DOHH2 (cell line): ENCODE data around the gene KIF6.

Source experiments
- H3F3A ChIP-seq: fragments of 200-600 bp; sonication (generic), shearing (Covaris generic); 2 replicates; pipeline ENCODE4 v1.6.0; 2016; ENCODE audit warnings: antibody characterized with exemption, mild to moderate bottlenecking; ENCODE audit not compliant: control insufficient read depth, insufficient read depth
- H3K27ac ChIP-seq: fragments of 200-600 bp; sonication (generic); 2 replicates; pipeline ENCODE4 v1.5.1; 2014; ENCODE audit warnings: low read depth, mild to moderate bottlenecking, low read length, moderate library complexity
- H3K27me3 ChIP-seq: fragments of 200-600 bp; sonication (generic); 2 replicates; pipeline ENCODE4 v1.6.1; 2014; ENCODE audit warnings: mild to moderate bottlenecking, low read length, mixed read lengths; ENCODE audit not compliant: control insufficient read depth
- H3K36me3 ChIP-seq: fragments of 200-600 bp; sonication (generic); 2 replicates; pipeline ENCODE4 v1.6.1; 2014; ENCODE audit warnings: mild to moderate bottlenecking, low read length, moderate library complexity, mixed read lengths; ENCODE audit not compliant: control insufficient read depth
- H3K4me1 ChIP-seq: fragments of 200-600 bp; sonication (generic); 2 replicates; pipeline ENCODE4 v1.6.1; 2014; ENCODE audit warnings: mild to moderate bottlenecking, low read length, mixed read lengths; ENCODE audit not compliant: control insufficient read depth
- H3K4me2 ChIP-seq: fragments of 200-600 bp; sonication (generic); 2 replicates; pipeline ENCODE4 v1.6.0; 2014; ENCODE audit warnings: mild to moderate bottlenecking, low read length, moderate library complexity
- H3K4me3 ChIP-seq: fragments of 200-600 bp; sonication (generic); 2 replicates; pipeline ENCODE4 v1.5.1; 2014; ENCODE audit warnings: mild to moderate bottlenecking, low read length, mixed read lengths
- H3K79me2 ChIP-seq: fragments of 200-600 bp; sonication (generic); 2 replicates; pipeline ENCODE4 v1.6.1; 2014; ENCODE audit warnings: mild to moderate bottlenecking, low read length, mixed read lengths; ENCODE audit not compliant: control insufficient read depth
- H3K9me2 ChIP-seq: fragments of 200-600 bp; sonication (generic); replicated peaks from 2 replicates; pipeline ENCODE4 v1.6.1; 2014; ENCODE audit warnings: mild to moderate bottlenecking, low read length, mixed read lengths; ENCODE audit not compliant: control insufficient read depth
- H3K9me3 ChIP-seq: fragments of 200-600 bp; sonication (generic); 2 replicates; pipeline ENCODE4 v1.6.1; 2014; ENCODE audit warnings: antibody characterized with exemption, low read length, mixed read lengths; ENCODE audit not compliant: control insufficient read depth, insufficient read depth
- H4K20me1 ChIP-seq: fragments of 200-600 bp; sonication (generic); 2 replicates; pipeline ENCODE4 v1.6.0; 2014; ENCODE audit warnings: low read depth, mild to moderate bottlenecking, antibody characterized with exemption, low read length, moderate library complexity; ENCODE audit not compliant: control insufficient read depth, insufficient read depth
- CTCF ChIP-seq: fragments of 200-600 bp; sonication (generic); IDR thresholded peaks from one replicate; pipeline ENCODE4 v1.5.1; 2014; ENCODE audit warnings: antibody characterized with exemption, mild to moderate bottlenecking, low read depth, low read length; ENCODE audit not compliant: poor library complexity, severe bottlenecking
- EZH2phosphoT487 ChIP-seq: fragments of 200-600 bp; sonication (generic); IDR thresholded peaks from 2 replicates; pipeline ENCODE4 v1.6.1; 2017; ENCODE audit warnings: borderline replicate concordance, mild to moderate bottlenecking, antibody characterized with exemption, low read length, moderate library complexity, mixed read lengths

Gene KIF6

DNA sequence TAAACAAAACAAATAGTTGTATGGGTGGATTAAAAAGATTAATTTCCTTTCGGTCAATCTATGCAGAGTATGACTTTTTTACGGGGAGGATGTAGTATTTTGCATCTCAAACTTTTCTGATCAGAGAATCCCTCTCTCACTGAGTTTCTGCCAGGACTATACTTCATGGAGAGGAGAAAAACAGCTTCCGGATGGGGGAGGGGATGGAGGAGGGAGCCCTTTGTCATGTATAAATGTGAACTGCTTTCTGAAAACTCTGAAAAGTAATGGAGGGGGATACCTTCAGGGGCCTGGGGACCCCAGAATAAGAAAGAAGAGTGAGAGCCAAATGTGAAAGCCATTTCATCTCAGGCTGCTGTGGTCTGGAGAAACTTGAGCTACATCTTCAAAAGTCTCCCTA is 229.6 kb downstream of the KIF6 start:
- H3K27me3 ChIP-seq: no peaks in the 10 kb centered on the region
- no peak for TF ChIP-seq CTCF
- TF ChIP-seq EZH2phosphoT487: no peak
- H3K79me2 ChIP-seq: no peaks in the 10 kb centered on the region
- H3K27ac ChIP-seq: no peak overlapping the region
- no peak overlapping the region for H3K4me2 ChIP-seq
- H3K4me3 ChIP-seq: no peak overlapping the region
- no peaks in the 10 kb centered on the region for H3K36me3 ChIP-seq
- no peaks in the 10 kb centered on the region for H3F3A ChIP-seq
- H4K20me1 ChIP-seq: no peaks in the 10 kb centered on the region
- H3K9me2 ChIP-seq: no peaks in the 10 kb centered on the region
- no peaks in the 10 kb centered on the region for H3K9me3 ChIP-seq
- H3K4me1 ChIP-seq: no peaks in the 10 kb centered on the region

- no peaks in the 10 kb centered on the region for H3K4me1 ChIP-seq
- H3K9me2 ChIP-seq: no peaks in the 10 kb centered on the region
- no peaks in the 10 kb centered on the region for H3K9me3 ChIP-seq
- no peaks in the 10 kb centered on the region for H3K79me2 ChIP-seq
- no peaks in the 10 kb centered on the region for H3F3A ChIP-seq
- TF ChIP-seq CTCF (no peak), EZH2phosphoT487 (no peak)
- no peak overlapping the region for H3K27ac ChIP-seq
- no peaks in the 10 kb centered on the region for H3K27me3 ChIP-seq
- no peaks in the 10 kb centered on the region for H3K36me3 ChIP-seq
- H4K20me1 ChIP-seq: no peaks in the 10 kb centered on the region
- H3K4me2 ChIP-seq: no peak overlapping the region
- no peak overlapping the region for H3K4me3 ChIP-seq
Observed at GRCh38 chr6:39494998-39495397, 230.2 kb downstream of the KIF6 start.

DNA sequence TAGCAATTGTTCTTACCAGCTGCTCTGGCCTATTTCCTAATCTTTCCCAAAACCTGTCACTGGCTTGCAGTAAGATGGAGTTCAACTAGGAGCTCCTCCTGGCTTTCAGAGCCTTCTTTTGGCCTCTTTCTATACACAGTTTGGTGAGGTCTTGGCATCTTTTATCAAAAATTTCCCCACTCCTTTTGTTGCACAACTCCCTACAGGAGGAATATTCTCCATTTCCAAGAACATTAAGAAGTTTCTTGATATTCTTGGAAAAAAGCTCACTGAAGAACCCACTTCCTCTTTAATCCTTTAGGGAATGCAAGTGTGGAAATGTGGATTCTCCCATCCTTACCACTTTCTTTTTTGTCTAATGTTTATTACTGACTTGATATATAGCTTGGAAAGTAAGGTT is 231.4 kb downstream of the KIF6 start:
- no peaks in the 10 kb centered on the region for H3K27me3 ChIP-seq
- H3K79me2 ChIP-seq: no peaks in the 10 kb centered on the region
- H3K4me3 ChIP-seq: no peak overlapping the region
- no peaks in the 10 kb centered on the region for H3F3A ChIP-seq
- no peak overlapping the region for H3K27ac ChIP-seq
- no peaks in the 10 kb centered on the region for H4K20me1 ChIP-seq
- no peak overlapping the region for H3K4me2 ChIP-seq
- H3K4me1 ChIP-seq: no peaks in the 10 kb centered on the region
- no peaks in the 10 kb centered on the region for H3K9me3 ChIP-seq
- no peaks in the 10 kb centered on the region for H3K36me3 ChIP-seq
- H3K9me2 ChIP-seq: no peaks in the 10 kb centered on the region
- no peak for TF ChIP-seq EZH2phosphoT487
- TF ChIP-seq CTCF: no peak

DNA sequence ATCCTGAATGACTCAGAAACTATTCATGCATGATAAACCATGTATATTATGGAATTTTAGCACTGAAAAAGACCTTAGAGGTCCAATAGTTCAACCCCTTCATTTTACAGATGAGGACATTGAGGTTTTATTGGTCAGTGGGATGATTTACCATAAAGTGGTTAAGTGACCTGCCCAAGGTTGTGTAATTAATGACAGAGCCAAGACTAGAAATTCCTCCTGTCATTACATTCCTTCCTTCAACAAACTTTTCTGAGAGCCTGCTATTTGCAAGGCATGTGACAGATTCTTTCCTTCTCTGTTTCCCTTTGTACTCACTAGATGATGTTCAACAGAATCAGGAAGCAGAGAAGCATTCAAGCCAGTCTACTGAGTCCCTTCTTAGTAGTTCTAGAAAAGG is 232.0 kb downstream of the KIF6 start:
- Histone ChIP-seq H3K4me2 (no peak overlapping the region), H3K27ac (no peak overlapping the region), H3K36me3 (no peaks in the 10 kb centered on the region), H3K9me2 (no peaks in the 10 kb centered on the region), H3K27me3 (no peaks in the 10 kb centered on the region), H3K4me3 (no peak overlapping the region), H4K20me1 (no peaks in the 10 kb centered on the region), H3K9me3 (no peaks in the 10 kb centered on the region), H3K79me2 (no peaks in the 10 kb centered on the region), H3K4me1 (no peaks in the 10 kb centered on the region), H3F3A (no peaks in the 10 kb centered on the region)
- TF ChIP-seq CTCF (no peak), EZH2phosphoT487 (no peak)
